HAP-1 (cell line): ENCODE results near the gene POU2F1.
"Not testable (repeated sequence)": the region's sequence is repeated elsewhere in the genome, so short reads cannot be mapped to it uniquely, and the experiment has no call there.

Experiments
- DNase-seq, 2 experiments: peaks; one replicate each; pipeline ENCODE4 v3.0.0-alpha.2; 2016 to 2020; ENCODE audit warnings: low spot score in 2 of 2
- H3K27me3 ChIP-seq: fragments of 250-450 bp; sonication (Bioruptor Pico); 2 replicates; pipeline ENCODE4 v1.5.1; 2020; ENCODE audit warnings: low read depth, mild to moderate bottlenecking, moderate library complexity
- H3K36me3 ChIP-seq: fragments of 250-450 bp; sonication (Bioruptor Pico); replicated peaks from 2 replicates; pipeline ENCODE4 v1.5.1; 2020; ENCODE audit warnings: mild to moderate bottlenecking
- H3K4me1 ChIP-seq: fragments of 250-450 bp; sonication (Bioruptor Pico); 2 replicates; pipeline ENCODE4 v1.5.1; 2020; ENCODE audit warnings: mild to moderate bottlenecking
- H3K4me3 ChIP-seq: fragments of 250-450 bp; sonication (Bioruptor Pico); 2 replicates; pipeline ENCODE4 v1.5.1; 2020; ENCODE audit warnings: mild to moderate bottlenecking, moderate library complexity
- H3K9me3 ChIP-seq: fragments of 250-450 bp; sonication (Bioruptor Pico); 2 replicates; pipeline ENCODE4 v1.5.1; 2020; ENCODE audit warnings: mild to moderate bottlenecking, moderate library complexity
- in situ Hi-C: fragments of 300-500 bp; cut with MboI; formaldehyde crosslinking; loops from 3 replicates; pipeline ENCODE4 v1.14.3; 2020; ENCODE audit warnings: low sequenced_read_pairs, inconsistent platforms, mixed read lengths

Gene POU2F1

DNA sequence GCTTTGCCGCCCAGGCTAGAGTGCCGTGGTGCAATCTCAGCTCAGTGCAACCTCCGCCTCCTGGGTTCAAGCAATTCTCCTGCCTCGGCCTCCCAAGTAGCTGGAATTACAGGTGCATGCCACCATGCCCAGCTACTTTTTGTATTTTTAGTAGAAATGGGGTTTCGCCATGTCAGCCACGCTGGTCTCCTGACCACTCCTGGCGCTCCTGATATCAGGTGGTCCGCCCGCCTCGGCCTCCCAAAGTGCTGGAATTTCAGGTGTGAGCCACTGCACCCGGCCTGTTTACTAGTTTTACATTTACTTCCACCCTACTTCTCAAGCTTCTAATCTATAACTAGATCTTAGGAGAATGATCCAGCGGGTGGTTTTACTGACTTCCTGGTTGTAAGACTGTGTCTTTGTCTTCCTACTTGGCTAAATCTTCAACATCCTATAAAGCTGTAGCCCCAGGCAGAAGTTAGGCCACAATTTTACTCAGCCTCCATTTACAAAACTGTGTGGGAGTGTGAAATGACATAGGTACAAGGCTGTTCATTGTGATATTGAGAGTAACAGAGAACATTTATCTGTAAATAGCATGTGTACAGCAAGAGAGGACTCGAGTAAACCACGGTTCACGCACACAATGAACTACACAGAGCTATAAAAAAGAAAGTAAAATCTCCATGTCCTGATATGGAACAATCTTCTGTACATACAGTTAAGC, 9.6 kb upstream of the POU2F1 start:
- in situ Hi-C loops: no loop called here
- no peaks in the 10 kb centered on the region; the same call in 1 of the 2 replicates for H3K4me1 ChIP-seq
- peak; percentile 26 to 42 for DNase-seq
- H3K4me3 ChIP-seq: no peak overlapping the region
- H3K9me3 ChIP-seq: no peaks in the 10 kb centered on the region
- no peaks in the 10 kb centered on the region for H3K36me3 ChIP-seq
- no peaks in the 10 kb centered on the region for H3K27me3 ChIP-seq

DNA sequence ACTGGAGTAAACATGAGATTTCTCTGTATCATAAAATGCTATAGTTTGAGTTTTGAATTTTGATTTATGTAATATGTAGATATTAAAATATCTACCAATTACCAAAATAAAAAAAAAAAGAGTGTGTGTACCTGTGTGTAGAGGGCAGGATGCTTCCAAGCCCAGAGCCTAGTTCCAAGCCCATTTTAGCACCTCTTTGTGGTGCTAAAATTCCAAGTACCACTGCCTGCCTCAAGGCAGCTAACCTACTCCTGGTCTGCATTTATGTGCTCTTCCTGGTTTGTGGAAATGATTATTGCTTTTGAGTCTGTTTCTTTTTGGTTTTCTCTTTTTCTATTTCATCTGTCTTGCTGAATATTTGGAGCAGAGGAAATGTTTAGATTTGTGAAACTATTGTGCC, 8.7 kb upstream of the POU2F1 start:
- in situ Hi-C loops: no loop called here
- DNase-seq: no peak
- no peaks in the 10 kb centered on the region for H3K27me3 ChIP-seq
- H3K4me3 ChIP-seq: no peak overlapping the region
- H3K9me3 ChIP-seq: no peaks in the 10 kb centered on the region
- H3K4me1 ChIP-seq: no peaks in the 10 kb centered on the region; the same call in 1 of the 2 replicates
- no peaks in the 10 kb centered on the region for H3K36me3 ChIP-seq

DNA sequence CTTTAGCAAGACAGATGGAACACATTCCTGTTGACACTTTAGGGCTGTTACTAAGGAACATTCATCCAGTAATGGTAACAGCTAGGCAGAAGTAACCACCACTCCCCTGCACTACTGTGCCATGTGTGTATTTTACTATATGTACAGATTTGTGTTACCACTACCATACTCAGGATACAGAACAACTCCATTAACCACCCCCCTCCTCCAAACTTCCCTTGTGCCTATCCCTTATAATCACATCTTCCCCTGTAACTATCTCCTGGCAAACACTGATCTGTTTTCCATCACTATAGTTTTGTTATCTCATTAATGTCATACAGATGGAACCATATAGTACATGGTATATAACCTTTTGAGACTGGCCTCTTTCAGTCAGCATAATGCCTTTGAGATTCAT, 3.9 kb upstream of the POU2F1 start:
- no peaks in the 10 kb centered on the region for H3K9me3 ChIP-seq
- in situ Hi-C loops: no loop called here
- DNase-seq: no peak
- H3K36me3 ChIP-seq: no peaks in the 10 kb centered on the region
- H3K27me3 ChIP-seq: no peaks in the 10 kb centered on the region
- peaks cover 2% of the 10 kb centered on the region; the same call in 1 of the 2 replicates for H3K4me1 ChIP-seq
- H3K4me3 ChIP-seq: no peak overlapping the region

DNA sequence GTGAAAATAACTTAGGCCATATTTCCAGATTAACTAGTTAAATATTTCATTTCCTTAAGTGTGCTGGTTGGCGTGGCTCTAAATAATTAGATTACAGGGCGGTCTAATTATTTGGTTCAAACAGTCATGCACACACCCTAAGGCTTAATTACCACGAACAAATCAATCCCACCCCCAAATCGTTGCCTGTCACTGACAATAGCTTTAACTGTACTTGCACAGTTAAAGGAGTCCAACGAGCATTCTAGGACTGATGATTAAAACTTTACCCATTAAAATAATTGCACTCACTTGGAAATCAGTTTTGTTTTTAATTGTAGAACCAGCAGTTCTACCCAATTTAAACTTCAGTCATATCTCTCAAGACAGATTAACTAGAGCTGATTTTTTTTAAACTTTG, 1.5 kb upstream of the POU2F1 start:
- Histone ChIP-seq H3K27me3 (no peaks in the 10 kb centered on the region), H3K4me3 (peak overlapping the region; percentile 88), H3K36me3 (no peaks in the 10 kb centered on the region), H3K4me1 (peaks cover 14% of the 10 kb centered on the region), H3K9me3 (no peaks in the 10 kb centered on the region)
- DNase-seq: no peak
- in situ Hi-C loops: no loop called here

DNA sequence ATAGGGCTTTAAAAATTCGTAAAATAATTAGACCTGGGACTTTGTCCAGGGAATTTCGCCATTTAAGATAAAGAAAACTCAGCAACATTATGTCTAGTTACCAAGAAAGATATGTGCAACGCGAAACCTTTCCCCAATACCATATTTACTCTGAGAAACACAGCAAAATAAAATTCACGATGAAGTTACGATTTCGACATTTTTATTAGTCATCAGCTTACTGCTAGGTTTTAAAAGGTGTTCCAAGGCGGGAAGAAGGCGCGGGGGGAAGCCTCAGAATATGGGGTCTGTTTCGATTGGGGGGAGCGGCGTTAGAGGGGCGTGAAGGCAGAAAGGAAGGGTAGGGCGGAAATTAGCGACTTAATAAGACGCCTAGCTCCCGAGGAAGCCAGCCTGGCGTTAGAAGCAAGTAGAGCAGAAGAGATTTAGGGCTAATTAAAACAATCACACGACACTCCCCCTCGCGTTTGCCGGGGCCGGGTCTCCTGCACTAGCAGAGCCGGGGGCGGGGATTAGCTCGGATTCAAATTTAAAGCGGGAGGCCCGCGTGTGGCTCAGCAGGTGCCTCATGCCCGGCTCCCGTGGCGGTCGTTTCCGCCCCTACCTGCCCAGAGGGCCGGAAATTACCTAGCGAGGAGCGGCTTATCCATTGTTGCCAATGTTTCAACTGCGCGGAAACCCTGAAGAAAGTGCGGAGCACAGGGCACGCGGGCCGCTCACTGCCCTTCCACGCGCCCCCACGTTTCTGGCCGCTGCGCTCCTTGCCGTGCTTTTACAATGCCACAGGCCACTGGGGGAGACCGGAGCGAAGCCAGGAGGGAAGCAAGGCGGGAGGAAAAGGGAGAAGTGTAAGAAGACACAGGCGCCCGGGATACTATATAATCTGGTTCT, 795 bp upstream of the POU2F1 start:
- in situ Hi-C loops: no loop called here
- no peaks in the 10 kb centered on the region for H3K36me3 ChIP-seq

DNA sequence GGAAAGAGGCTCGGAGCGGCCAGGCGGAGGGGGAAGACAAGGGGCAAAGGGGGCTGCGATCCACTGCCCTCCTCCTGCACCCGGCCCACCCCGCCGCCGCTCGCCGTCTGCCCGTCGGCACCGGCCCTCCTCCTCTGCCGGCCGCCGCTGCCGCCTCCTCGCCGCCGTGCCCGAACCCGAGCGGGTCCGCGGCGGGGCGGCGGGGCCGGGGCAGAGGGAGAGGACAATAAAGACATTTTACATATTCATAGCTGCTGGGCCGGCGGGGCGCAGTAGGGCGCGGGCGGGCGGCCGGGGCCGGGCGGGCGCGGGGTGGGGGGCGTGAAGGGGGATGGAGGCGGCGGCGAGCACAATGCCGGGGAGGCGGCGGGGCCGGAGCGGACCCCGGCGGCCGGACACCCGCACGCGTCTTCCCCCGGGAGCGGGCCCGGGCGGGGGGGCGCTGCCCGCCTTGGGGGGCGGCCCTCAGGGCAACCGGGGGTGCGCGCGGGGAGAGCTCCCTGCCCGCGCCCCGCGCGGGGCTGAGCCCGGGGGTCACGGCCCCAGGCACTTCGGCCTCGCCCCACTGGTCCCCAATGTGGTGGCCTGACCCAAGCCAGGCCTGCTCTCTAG, 546 bp downstream of the POU2F1 start:
- in situ Hi-C loops: no loop called here
- H3K36me3 ChIP-seq: no peaks in the 10 kb centered on the region
- peak overlapping the region; percentile 88 for H3K4me3 ChIP-seq
- DNase-seq: peak in 1 of 2 experiments; percentile 55
- no peaks in the 10 kb centered on the region for H3K9me3 ChIP-seq
- peaks cover 21% of the 10 kb centered on the region for H3K4me1 ChIP-seq
- H3K27me3 ChIP-seq: no peaks in the 10 kb centered on the region

More for the DNA sequence above, 795 bp upstream of the POU2F1 start:
- Histone ChIP-seq H3K4me1 (peaks cover 14% of the 10 kb centered on the region), H3K27me3 (no peaks in the 10 kb centered on the region), H3K9me3 (no peaks in the 10 kb centered on the region), H3K4me3 (peak overlapping the region; percentile 88)
- peak; percentile 89 to 95 for DNase-seq

DNA sequence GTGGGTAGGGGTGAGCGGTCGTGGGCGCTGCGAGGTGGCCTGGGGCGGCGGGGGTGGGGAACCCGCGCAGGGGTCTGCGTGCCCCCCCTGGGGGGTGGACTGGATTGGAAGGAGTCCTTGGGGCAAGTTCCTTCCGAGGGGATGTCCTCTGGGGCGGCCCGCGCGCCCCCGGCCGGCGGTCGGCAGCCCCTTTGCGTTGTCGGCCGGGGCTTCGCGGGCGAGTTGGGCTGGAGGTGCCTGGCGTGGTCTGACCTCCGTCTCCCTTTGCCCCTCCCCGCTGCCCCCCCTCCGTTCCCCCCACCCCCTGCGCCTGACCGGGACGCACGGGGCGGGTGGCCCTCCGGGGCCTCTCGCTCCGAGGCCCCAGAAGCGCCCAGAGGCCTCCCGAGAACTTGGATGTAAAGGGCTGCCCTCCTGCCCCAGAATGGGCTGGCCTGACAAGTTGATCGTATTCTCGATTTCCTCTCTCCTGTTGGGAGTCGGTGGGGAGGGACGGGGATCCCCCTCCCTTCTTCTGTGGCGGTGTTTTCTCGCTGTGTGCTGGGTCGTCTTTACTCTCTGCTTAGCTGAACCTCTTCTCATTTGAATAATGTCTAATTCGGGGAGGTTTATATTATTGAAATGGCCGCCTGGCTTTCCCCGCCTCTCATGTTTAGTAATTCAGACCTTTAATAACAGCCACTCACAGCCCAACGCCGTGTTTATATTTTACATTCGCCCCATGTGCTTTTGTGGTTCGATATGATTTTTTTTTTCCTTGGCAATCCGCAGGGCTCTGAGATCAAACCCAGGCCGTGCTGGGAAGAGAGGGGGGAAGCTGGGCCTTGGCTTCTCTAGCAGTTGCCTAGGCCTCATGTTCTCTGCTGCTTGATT, 1.3 kb downstream of the POU2F1 start:
- DNase-seq: peak; percentile 67 to 68
- in situ Hi-C loops: no loop called here
- Histone ChIP-seq H3K9me3 (no peaks in the 10 kb centered on the region), H3K36me3 (no peaks in the 10 kb centered on the region), H3K4me3 (peak overlapping the region; percentile 50), H3K27me3 (no peaks in the 10 kb centered on the region), H3K4me1 (peaks cover 25% of the 10 kb centered on the region)

DNA sequence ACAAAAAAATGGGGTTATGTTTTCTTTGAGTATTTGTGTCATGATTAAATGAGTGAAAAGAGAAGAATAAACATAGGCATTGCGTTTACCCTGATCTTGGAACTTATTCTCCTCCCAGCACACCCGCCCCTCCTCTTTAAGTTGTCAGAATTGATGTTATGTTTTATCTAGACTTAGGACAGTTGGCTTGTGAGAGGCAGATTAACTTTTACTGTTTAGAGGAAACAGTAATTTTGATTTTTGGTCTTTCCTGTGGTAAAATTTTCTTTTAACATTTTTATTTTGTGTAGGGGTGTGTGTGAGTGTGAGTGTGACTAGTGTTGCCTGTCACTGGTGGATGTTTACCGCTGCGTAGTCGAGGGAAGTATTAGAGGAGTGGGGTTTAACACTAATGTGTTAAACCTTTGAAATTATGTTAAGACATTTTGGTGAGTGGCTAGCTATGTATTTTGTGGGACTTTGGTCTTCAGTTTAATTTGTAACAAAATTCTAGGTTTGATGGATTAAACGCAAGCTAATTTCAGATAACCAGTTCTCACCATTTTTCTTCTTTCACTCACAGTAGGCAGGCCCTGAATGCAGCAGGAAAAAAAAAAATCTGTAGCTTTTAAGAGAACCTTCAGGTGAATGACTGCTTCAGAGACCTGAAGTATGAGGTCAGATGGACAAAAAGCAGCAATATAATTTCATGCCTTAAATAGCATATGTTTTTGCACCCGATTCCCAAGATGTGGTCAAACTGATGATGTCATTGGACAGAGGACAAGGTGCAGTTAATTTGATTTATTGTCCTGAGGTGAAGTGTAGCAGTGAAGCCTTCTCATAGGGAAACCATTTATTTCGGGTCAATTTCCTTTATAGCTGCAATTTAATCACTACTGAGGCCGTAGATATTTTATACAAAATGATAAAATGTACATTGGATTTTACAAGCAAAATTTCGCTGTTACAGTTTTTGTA, 2.7 kb downstream of the POU2F1 start:
- H3K4me3 ChIP-seq: no peak overlapping the region
- in situ Hi-C loops: no loop called here

DNA sequence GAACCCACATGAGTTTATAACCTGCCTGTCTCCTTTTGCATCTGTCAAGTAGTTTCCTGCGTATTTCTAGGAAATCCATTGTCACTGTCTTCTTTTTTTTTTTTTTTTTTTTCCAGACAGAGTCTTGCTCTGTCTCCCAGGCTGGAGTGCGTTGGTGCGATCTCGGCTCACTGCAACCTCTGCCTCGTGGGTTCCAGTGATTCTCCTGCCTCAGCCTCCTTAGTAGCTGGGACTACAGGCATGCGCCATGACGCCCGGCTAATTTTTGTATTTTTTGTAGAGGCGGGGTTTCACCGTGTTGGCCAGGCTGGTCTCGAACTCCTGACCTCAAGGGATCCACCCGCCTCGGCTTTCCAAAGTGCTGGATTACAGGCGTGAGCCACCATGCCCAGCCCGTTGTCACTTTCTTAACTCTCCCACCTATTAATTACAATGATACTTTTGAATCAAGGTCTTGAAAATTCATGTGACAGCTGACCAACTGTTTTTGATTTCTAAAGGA, 4.1 kb downstream of the POU2F1 start:
- H3K36me3 ChIP-seq, H3K4me3 ChIP-seq, DNase-seq, H3K9me3 ChIP-seq, in situ Hi-C loops, H3K27me3 ChIP-seq: not testable (repeated sequence)
- H3K4me1 ChIP-seq: peaks cover 33% of the 10 kb centered on the region

More for the DNA sequence above, 2.7 kb downstream of the POU2F1 start:
- H3K4me1 ChIP-seq: peaks cover 29% of the 10 kb centered on the region
- H3K9me3 ChIP-seq: no peaks in the 10 kb centered on the region
- no peak for DNase-seq
- H3K36me3 ChIP-seq: no peaks in the 10 kb centered on the region
- no peaks in the 10 kb centered on the region for H3K27me3 ChIP-seq

DNA sequence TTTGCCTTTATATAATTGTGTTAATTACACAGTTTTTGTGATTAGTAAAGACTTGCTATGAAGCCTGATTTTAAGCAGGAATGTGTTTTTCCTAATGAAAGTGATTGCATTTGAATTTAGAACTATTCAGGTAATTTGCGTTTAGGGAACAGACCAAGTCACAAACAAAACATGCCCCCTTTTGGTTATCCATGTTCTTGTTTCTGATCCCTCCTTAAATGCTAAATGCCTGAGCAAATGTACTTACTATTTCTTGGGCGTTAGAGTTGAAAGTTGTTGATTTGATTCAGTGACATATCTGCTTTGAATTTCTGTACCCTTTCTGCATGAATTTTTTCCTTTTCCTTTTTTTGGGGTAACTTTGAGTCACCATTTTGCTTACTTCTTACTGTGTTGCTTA, 5.2 kb downstream of the POU2F1 start:
- no peak for DNase-seq
- no peaks in the 10 kb centered on the region for H3K27me3 ChIP-seq
- H3K4me1 ChIP-seq: peaks cover 33% of the 10 kb centered on the region
- no peaks in the 10 kb centered on the region for H3K36me3 ChIP-seq
- no peak overlapping the region for H3K4me3 ChIP-seq
- in situ Hi-C loops: no loop called here
- no peaks in the 10 kb centered on the region for H3K9me3 ChIP-seq

DNA sequence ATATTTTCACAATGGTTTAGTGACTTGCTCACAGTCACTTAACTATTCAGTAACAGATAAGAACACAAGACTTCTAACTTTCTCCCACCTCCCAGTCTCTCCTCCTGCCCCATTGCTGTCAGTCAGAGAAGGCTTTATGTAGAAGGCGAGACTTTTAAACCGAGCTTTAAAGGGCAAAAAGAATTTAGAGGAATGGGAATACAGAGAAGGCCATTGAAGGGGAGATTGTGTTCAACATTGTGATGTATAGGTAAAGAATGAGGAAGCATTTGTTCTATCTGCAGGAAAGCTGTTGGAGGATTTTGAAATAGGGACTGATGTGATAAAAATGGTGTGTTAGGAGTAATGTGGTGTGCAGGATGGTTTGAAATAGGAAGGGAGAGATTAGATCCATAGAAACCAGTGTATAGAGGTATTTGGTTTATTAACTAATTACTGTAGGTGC, 7.3 kb downstream of the POU2F1 start:
- H3K4me3 ChIP-seq: no peak overlapping the region
- H3K27me3 ChIP-seq: no peaks in the 10 kb centered on the region
- DNase-seq: no peak
- peaks cover 43% of the 10 kb centered on the region for H3K4me1 ChIP-seq
- no peaks in the 10 kb centered on the region for H3K36me3 ChIP-seq
- in situ Hi-C loops: no loop called here
- H3K9me3 ChIP-seq: no peaks in the 10 kb centered on the region

DNA sequence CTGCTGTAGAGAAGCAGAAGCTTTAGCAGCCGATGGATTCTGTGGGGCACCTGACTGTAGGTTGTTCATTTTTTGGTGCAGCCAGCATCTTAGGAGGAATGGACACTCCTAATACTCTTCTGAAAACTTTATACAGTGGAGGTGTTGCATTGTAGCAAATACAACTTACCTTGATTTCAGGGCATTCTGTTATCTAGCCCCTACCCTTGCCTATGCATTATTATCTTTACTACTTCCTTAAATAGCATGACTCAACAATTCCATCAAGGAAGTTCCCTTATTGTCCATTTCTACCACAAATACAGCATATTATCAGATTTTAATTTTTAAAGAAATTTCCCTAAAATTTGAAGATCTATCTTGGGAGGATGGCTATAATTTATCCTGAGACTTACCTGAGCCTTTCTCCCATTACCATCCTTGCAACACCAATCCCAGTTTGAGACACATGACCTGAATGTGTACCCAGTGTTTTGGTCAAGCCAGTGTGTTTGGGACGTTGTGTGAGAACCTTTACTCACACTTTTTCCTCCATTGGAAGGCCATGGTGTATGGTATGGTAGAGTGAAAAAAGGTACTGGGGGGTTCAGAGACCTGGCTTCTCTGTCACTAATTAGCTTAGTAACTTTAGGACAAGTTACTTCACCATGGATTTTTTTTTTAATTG, 9.2 kb downstream of the POU2F1 start:
- no peak overlapping the region for H3K4me3 ChIP-seq
- DNase-seq: no peak
- no peaks in the 10 kb centered on the region for H3K9me3 ChIP-seq
- no peaks in the 10 kb centered on the region for H3K27me3 ChIP-seq
- in situ Hi-C loops: no loop called here
- H3K4me1 ChIP-seq: peaks cover 33% of the 10 kb centered on the region
- no peaks in the 10 kb centered on the region for H3K36me3 ChIP-seq
